Fibroblast of lung (primary cell): ENCODE measurements around the gene DUSP5.

Experiments used
- CTCF ChIP-seq, 2 donors: IDR thresholded peaks in 1 of 2; conservative IDR thresholded peaks in 1 of 2; 1 replicate in 1 of 2; 2 replicates in 1 of 2; pipeline ENCODE4 v1.5.1; 2011 to 2012; ENCODE audit warnings: low read length in 2 of 2, control low read depth in 1 of 2, inconsistent platforms in 1 of 2, low read depth in 1 of 2, mild to moderate bottlenecking in 1 of 2
- EZH2 ChIP-seq: IDR thresholded peaks from 2 replicates; pipeline ENCODE4 v1.5.1; 2012; ENCODE audit warnings: low read length, control low read depth, mild to moderate bottlenecking; ENCODE audit errors: missing control alignments

- TF ChIP-seq CTCF (conservative IDR thresholded peaks at IDR 0.05 in 1 of 2, IDR thresholded peaks at IDR 0.05 in 1 of 2; ENCODE audit: low read depth in 1 of 2, low read length in 2 of 2) (no peak), EZH2 (no peak)
These were observed 6.5 kb downstream of the DUSP5 start for GRCh38 chr10:110504111-110504735.
